HFFc6 (cell line): ENCODE results near the gene HGF. TPM values are rescaled to one million over a fixed set of nuclear protein-coding genes. Genes with fewer than 3 reads are reported as not detected.

Source experiments
- DNase-seq: peaks from one replicate; pipeline ENCODE4 v3.0.0-alpha.2; 2018
- H3K27ac Mint-ChIP-seq: 2 replicates; pipeline ENCODE4 v1.8.0; 2020; ENCODE audit warnings: mild to moderate bottlenecking, mixed read lengths
- H3K27me3 Mint-ChIP-seq: 2 replicates; pipeline ENCODE4 v1.8.0; 2021; ENCODE audit warnings: mild to moderate bottlenecking, moderate library complexity, mixed read lengths; ENCODE audit not compliant: insufficient read depth
- H3K36me3 Mint-ChIP-seq: 2 replicates; pipeline ENCODE4 v1.8.0; 2021; ENCODE audit warnings: low read depth, mixed read lengths
- H3K4me1 Mint-ChIP-seq: 2 replicates; pipeline ENCODE4 v1.8.0; 2020; ENCODE audit warnings: low read depth, mixed read lengths
- H3K4me3 Mint-ChIP-seq: 2 replicates; pipeline ENCODE4 v1.8.0; 2020; ENCODE audit warnings: mild to moderate bottlenecking, moderate library complexity, mixed read lengths
- H3K9me3 Mint-ChIP-seq: 2 replicates; pipeline ENCODE4 v1.8.0; 2020; ENCODE audit warnings: mild to moderate bottlenecking, mixed read lengths
- CTCF ChIP-seq: fragments of 200-600 bp; sonication (generic); IDR thresholded peaks from 2 replicates; pipeline ENCODE4 v1.5.0; 2021; ENCODE audit warnings: antibody characterized with exemption, mild to moderate bottlenecking
- total RNA-seq, 6 experiments: library from RNA; stranded (reverse); fragmentation: NEBNext Ultra II Directional; extraction: Animal tissue kit (Norgen Biotek cat#: 25700); gene quantifications; 2 replicates in 1 of 6; 3 replicates in 5 of 6; pipeline ENCODE4 v1.2.3, GENCODE V29; 2021

HGF gene
- total RNA-seq, 6 experiments from 2014 or later: 0.78 to 5.6 (median 4.5) TPM

GRCh38 chr7:81662531-81662930 is 107.3 kb downstream of the HGF start:
- Mint-ChIP-seq H3K4me3 (no peak overlapping the region), H3K27me3 (no peaks in the 10 kb centered on the region; the same call in 1 of the 2 replicates), H3K36me3 (no peaks in the 10 kb centered on the region; the same call in 1 of the 2 replicates), H3K27ac (no peak overlapping the region), H3K9me3 (no peaks in the 10 kb centered on the region), H3K4me1 (peaks cover 26% of the 10 kb centered on the region)
- TF ChIP-seq CTCF: no peak
- DNase-seq: no peak

GRCh38 chr7:81659697-81660395 is 110.0 kb downstream of the HGF start:
- H3K9me3 Mint-ChIP-seq: no peaks in the 10 kb centered on the region
- H3K4me3 Mint-ChIP-seq: no peak overlapping the region
- H3K27me3 Mint-ChIP-seq: no peaks in the 10 kb centered on the region; the same call in 1 of the 2 replicates
- DNase-seq: no peak
- H3K27ac Mint-ChIP-seq: no peak overlapping the region
- H3K36me3 Mint-ChIP-seq: no peaks in the 10 kb centered on the region; the same call in 1 of the 2 replicates
- TF ChIP-seq CTCF: no peak
- H3K4me1 Mint-ChIP-seq: peaks cover 44% of the 10 kb centered on the region

- Mint-ChIP-seq H3K27ac (no peak overlapping the region), H3K27me3 (no peaks in the 10 kb centered on the region; the same call in 1 of the 2 replicates), H3K9me3 (peaks cover 9% of the 10 kb centered on the region), H3K4me3 (no peak overlapping the region), H3K36me3 (peaks cover 10% of the 10 kb centered on the region), H3K4me1 (peaks cover 35% of the 10 kb centered on the region)
- DNase-seq: no peak
- TF ChIP-seq CTCF: no peak
Observed at GRCh38 chr7:81657551-81657950, 112.3 kb downstream of the HGF start.

- Mint-ChIP-seq H3K9me3 (peaks cover 24% of the 10 kb centered on the region), H3K4me3 (no peak overlapping the region), H3K27ac (no peak overlapping the region; the same call in 1 of the 2 replicates), H3K4me1 (peaks cover 24% of the 10 kb centered on the region), H3K27me3 (no peaks in the 10 kb centered on the region), H3K36me3 (peaks cover 25% of the 10 kb centered on the region)
- DNase-seq: no peak
- no peak for TF ChIP-seq CTCF
Observed at GRCh38 chr7:81655271-81655670, 114.6 kb downstream of the HGF start.

GRCh38 chr7:81652225-81652624 is 117.6 kb downstream of the HGF start:
- peaks cover 24% of the 10 kb centered on the region for H3K9me3 Mint-ChIP-seq
- DNase-seq: no peak
- no peaks in the 10 kb centered on the region for H3K27me3 Mint-ChIP-seq
- no peak for TF ChIP-seq CTCF
- no peak overlapping the region for H3K27ac Mint-ChIP-seq
- H3K36me3 Mint-ChIP-seq: peaks cover 25% of the 10 kb centered on the region
- H3K4me1 Mint-ChIP-seq: peaks cover 17% of the 10 kb centered on the region
- no peak overlapping the region for H3K4me3 Mint-ChIP-seq
